ENCODE results near the gene ALKBH4. TPM values are rescaled to one million over a fixed set of nuclear protein-coding genes. Genes with fewer than 3 reads are reported as not detected.

ALKBH4 gene
- total and polyA plus RNA-seq, 2 of the 8 experiments (the other 6 are each of a cell fraction or from before 2014, with no cell fraction given), result 10.2 to 16.6 TPM

DNA sequence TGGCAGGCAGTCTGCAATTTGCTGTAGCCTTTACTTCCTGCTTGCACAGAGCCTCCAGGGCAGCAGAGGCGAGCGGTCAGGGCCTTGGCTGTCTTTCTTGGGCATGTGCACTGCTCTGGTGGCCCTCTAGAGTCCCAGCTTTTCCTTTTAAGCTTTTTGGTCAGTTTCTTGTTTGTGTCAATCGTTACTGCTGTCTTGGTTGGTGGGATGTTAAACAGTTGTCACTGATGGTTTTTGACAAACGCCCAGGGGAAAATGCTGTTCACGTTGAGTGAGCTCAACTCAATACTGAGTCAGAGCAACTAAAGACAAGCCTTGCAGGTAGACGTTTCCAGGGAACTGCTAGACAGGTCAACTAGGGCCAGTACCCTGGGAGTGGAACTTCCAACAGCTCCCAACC lies 54.5 kb downstream of the ALKBH4 start:
- Histone ChIP-seq H3K27ac (ENCODE audit: low read depth, low read length) (no peak overlapping the region), H2BK120ac (replicated peaks; ENCODE audit: low read depth, low read length) (no peak overlapping the region), H4K5ac (ENCODE audit: insufficient read length, low read depth, low read length) (no peak overlapping the region), H3K36me3 (ENCODE audit: control insufficient read depth in 2 of 4, insufficient read depth in 4 of 4, low read length in 3 of 4) (peaks cover 21 to 57% (median 43%) of the 10 kb centered on the region in 4 experiments), H3K9ac (replicated peaks in 1 of 4; ENCODE audit: extremely low read depth in 1 of 4, low read depth in 3 of 4, low read length in 3 of 4) (no peak overlapping the region), H3K4me1 (replicated peaks in 1 of 4; ENCODE audit: control insufficient read depth in 3 of 4, insufficient read depth in 4 of 4, low read length in 3 of 4) (no peaks in the 10 kb centered on the region), H4K91ac (replicated peaks; ENCODE audit: insufficient read length, low read length) (no peak overlapping the region), H2AFZ (ENCODE audit: low read length) (no peak overlapping the region), H3K4me2 (ENCODE audit: insufficient read depth in 1 of 2, low read depth in 2 of 2, low read length in 2 of 2) (no peak overlapping the region), H3K4me3 (ENCODE audit: extremely low read depth in 1 of 4, insufficient read depth in 2 of 4, low read depth in 3 of 4, low read length in 4 of 4) (no peak overlapping the region), H2BK20ac (ENCODE audit: low read length) (no peak overlapping the region), H3K56ac (replicated peaks; ENCODE audit: insufficient read length, low read depth, low read length) (no peak overlapping the region), H4K20me1 (replicated peaks in 1 of 2; ENCODE audit: control insufficient read depth in 1 of 2, insufficient read depth in 2 of 2, low read length in 2 of 2) (peaks cover 0 to 10% of the 10 kb centered on the region in 2 experiments), H3K4ac (replicated peaks; ENCODE audit: insufficient read length, low read depth, low read length) (no peak overlapping the region), H3K23ac (ENCODE audit: insufficient read length) (no peak overlapping the region), H3K18ac (ENCODE audit: extremely low read depth, low read length) (no peak overlapping the region), H2BK15ac (ENCODE audit: low read length) (no peak overlapping the region), H2BK12ac (ENCODE audit: low read depth, low read length) (no peak overlapping the region), H2BK5ac (ENCODE audit: low read depth, low read length) (no peak overlapping the region), H4K8ac (ENCODE audit: extremely low read depth, insufficient read depth, low read length) (no peak overlapping the region), H3K79me2 (ENCODE audit: control insufficient read depth in 1 of 2, insufficient read depth in 2 of 2, low read length in 2 of 2) (no peaks in the 10 kb centered on the region; a peak in 1 of 4 replicates), H2AK5ac (ENCODE audit: low read depth, low read length) (no peak overlapping the region), H3K9me3 (ENCODE audit: insufficient read depth in 2 of 2, low read depth in 1 of 2, low read length in 1 of 2) (peaks cover 0 to 3% of the 10 kb centered on the region in 2 experiments; a peak in 1 of 4 replicates), H3K27me3 (replicated peaks in 1 of 4; ENCODE audit: control insufficient read depth in 3 of 4, extremely low read depth in 1 of 4, insufficient read depth in 3 of 4, low read length in 3 of 4) (no peaks in the 10 kb centered on the region), H3K23me2 (ENCODE audit: low read depth, low read length) (no peaks in the 10 kb centered on the region), H3K14ac (ENCODE audit: insufficient read length) (no peak overlapping the region), H3K79me1 (ENCODE audit: low read depth, low read length) (no peaks in the 10 kb centered on the region; the same call in none of the 2 replicates)
- WGBS, 2 experiments (ENCODE audit: extremely low coverage in 1 of 2, insufficient coverage in 1 of 2, insufficient read length in 1 of 2, insufficient replicate concordance in 2 of 2, low coverage in 1 of 2, low lambda C conversion rate in 2 of 2, missing lambda C conversion rate in 1 of 2), result 76% methylated on average over 6 of the region's 6 CpGs; no CpG with 5 or more reads in 1 of the 2 experiments
- no peak for TF ChIP-seq PHF8 (conservative IDR thresholded peaks at IDR 0.05; ENCODE audit: low read depth, low read length)
- no peak for TF ChIP-seq TCF12 (IDR thresholded peaks at IDR 0.05; ENCODE audit: low read depth, low read length)
- no peak for TF ChIP-seq EP300 (IDR thresholded peaks at IDR 0.05; ENCODE audit: borderline replicate concordance in 1 of 2, low read depth in 2 of 2, low read length in 2 of 2)
- TF ChIP-seq CBX5 (IDR thresholded peaks at IDR 0.05; ENCODE audit: low read depth, low read length), result no peak
- no peak for TF ChIP-seq RXRA (IDR thresholded peaks at IDR 0.05; ENCODE audit: insufficient read depth, low read depth, low read length)
- no peak for TF ChIP-seq SP2 (IDR thresholded peaks at IDR 0.05; ENCODE audit: low read length)
- TF ChIP-seq CHD2 (IDR thresholded peaks at IDR 0.05; ENCODE audit: low read length), result no peak
- no peak for TF ChIP-seq ZNF274 (IDR thresholded peaks at IDR 0.05; ENCODE audit: borderline replicate concordance, extremely low read depth, low read length)
- TF ChIP-seq GABPA (IDR thresholded peaks at IDR 0.05; ENCODE audit: borderline replicate concordance, insufficient read depth, low read length), result no peak
- TF ChIP-seq YY1 (IDR thresholded peaks at IDR 0.05; ENCODE audit: low read depth, low read length), result no peak
- TF ChIP-seq, protein P1, sequence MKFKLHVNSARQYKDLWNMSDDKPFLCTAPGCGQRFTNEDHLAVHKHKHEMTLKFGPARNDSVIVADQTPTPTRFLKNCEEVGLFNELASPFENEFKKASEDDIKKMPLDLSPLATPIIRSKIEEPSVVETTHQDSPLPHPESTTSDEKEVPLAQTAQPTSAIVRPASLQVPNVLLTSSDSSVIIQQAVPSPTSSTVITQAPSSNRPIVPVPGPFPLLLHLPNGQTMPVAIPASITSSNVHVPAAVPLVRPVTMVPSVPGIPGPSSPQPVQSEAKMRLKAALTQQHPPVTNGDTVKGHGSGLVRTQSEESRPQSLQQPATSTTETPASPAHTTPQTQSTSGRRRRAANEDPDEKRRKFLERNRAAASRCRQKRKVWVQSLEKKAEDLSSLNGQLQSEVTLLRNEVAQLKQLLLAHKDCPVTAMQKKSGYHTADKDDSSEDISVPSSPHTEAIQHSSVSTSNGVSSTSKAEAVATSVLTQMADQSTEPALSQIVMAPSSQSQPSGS (IDR thresholded peaks at IDR 0.05; ENCODE audit: low read length), result no peak
- no peak for TF ChIP-seq ASH2L (IDR thresholded peaks at IDR 0.05; ENCODE audit: low read length)
- TF ChIP-seq GTF2F1 (IDR thresholded peaks at IDR 0.05; ENCODE audit: borderline replicate concordance, low read depth, low read length), result no peak
- CTCF ChIA-PET (ENCODE audit: partially characterized antibody), result interaction anchor here (0.8 to 2.2 kb wide), 7 partner anchors 9 to 54 kb away, joined by 3 to 7 read pairs (median 5); partner anchors contain the start of genes ALKBH4 and LRWD1
- FAIRE-seq (no peak), DNase-seq (ENCODE audit: low read depth in 1 of 2, low spot score in 2 of 2) (no peak)
- POLR2A ChIA-PET (ENCODE audit: partially characterized antibody), result no interaction called here
